GM13977 (cell line): Measurements from ENCODE around the gene CLPTM1L.
"Not testable (repeated sequence)": the region's sequence is repeated elsewhere in the genome, so short reads cannot be mapped to it uniquely, and the experiment has no call there.

ENCODE experiments used
- DNase-seq: peaks from one replicate; pipeline ENCODE4 v3.0.0; 2012; ENCODE audit warnings: low spot score
- in situ Hi-C: fragments of 300-500 bp; cut with MboI; formaldehyde crosslinking; loops from one replicate; pipeline ENCODE4 v1.12.0; 2022; ENCODE audit warnings: low sequenced_read_pairs, low pct_unique_long_range_greater_than_20kb, mixed read lengths, inconsistent platforms; ENCODE audit not compliant: unreplicated experiment
- TF ChIP-seq, protein P1 (sequence below): IDR thresholded peaks from 2 replicates; pipeline ENCODE4 v1.5.1; 2012; ENCODE audit warnings: mild to moderate bottlenecking, control low read depth; ENCODE audit not compliant: insufficient read depth; ENCODE audit errors: extremely low read depth, missing control alignments

CLPTM1L gene

GRCh38 chr5:1330847-1331831 lies 13.8 kb downstream of the CLPTM1L start:
- TF ChIP-seq, protein P1, sequence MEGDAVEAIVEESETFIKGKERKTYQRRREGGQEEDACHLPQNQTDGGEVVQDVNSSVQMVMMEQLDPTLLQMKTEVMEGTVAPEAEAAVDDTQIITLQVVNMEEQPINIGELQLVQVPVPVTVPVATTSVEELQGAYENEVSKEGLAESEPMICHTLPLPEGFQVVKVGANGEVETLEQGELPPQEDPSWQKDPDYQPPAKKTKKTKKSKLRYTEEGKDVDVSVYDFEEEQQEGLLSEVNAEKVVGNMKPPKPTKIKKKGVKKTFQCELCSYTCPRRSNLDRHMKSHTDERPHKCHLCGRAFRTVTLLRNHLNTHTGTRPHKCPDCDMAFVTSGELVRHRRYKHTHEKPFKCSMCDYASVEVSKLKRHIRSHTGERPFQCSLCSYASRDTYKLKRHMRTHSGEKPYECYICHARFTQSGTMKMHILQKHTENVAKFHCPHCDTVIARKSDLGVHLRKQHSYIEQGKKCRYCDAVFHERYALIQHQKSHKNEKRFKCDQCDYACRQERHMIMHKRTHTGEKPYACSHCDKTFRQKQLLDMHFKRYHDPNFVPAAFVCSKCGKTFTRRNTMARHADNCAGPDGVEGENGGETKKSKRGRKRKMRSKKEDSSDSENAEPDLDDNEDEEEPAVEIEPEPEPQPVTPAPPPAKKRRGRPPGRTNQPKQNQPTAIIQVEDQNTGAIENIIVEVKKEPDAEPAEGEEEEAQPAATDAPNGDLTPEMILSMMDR = no peak
- in situ Hi-C loops = no loop called here
- DNase-seq = no peak

- no peak for DNase-seq
- TF ChIP-seq, protein P1 = no peak
- in situ Hi-C loops = no loop called here
Observed at GRCh38 chr5:1330146-1330846, 14.6 kb downstream of the CLPTM1L start.

- no peak for DNase-seq
- in situ Hi-C loops = no loop called here
- TF ChIP-seq, protein P1 = no peak
Observed at GRCh38 chr5:1329111-1329579, 15.8 kb downstream of the CLPTM1L start.

GRCh38 chr5:1328237-1329110 lies 16.4 kb downstream of the CLPTM1L start:
- in situ Hi-C loops, DNase-seq: not testable (repeated sequence)

GRCh38 chr5:1326901-1327756 lies 17.8 kb downstream of the CLPTM1L start:
- in situ Hi-C loops, DNase-seq: not testable (repeated sequence)

DNA sequence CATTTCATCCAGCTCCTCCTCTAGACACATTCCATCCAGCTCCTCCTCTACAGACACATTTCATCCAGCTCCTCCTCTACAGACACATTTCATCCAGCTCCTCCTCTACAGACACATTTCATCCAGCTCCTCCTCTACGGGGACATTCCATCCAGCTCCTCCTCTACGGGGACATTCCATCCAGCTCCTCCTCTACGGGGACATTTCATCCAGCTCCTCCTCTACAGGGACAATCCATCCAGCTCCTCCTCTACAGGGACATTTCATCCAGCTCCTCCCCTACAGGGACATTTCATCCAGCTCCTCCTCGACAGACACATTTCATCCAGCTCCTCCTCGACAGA lies 18.4 kb downstream of the CLPTM1L start:
- in situ Hi-C loops, DNase-seq: not testable (repeated sequence)

DNA sequence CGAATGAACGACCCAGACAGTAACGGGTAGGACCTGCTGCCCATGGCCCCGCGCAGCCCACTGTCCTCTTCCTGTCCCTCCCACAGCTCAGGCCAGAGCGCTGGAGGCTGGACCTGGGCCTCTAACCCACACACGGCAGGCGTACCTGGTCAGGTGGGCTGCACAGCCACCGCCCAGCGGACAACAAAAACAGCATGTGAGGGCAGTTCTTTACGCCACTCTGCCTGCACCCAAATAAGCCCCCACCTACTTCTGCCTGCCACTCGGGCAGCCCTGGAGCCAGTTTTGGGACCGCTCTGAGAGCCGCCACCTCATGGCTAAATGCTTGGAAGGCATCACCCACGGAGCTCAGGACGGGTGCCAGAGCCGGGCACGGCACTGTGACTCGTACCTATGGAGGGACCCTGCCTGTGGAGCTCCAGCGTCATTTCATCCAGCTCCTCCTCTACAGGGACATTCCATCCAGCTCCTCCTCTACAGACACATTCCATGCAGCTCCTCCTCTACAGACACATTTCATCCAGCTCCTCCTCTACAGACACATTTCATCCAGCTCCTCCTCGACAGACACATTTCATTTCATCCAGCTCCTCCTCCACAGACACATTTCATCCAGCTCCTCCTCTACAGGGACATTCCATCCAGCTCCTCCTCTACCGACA lies 18.9 kb downstream of the CLPTM1L start:
- TF ChIP-seq, protein P1 = no peak
- in situ Hi-C loops = no loop called here
- no peak for DNase-seq
